GM18873 (cell line): ENCODE results near the gene CBY3.
A peak's percentile ranks its signal among the peaks of the same experiment; 100 is the strongest.
"Not testable (repeated sequence)": the region's sequence is repeated elsewhere in the genome, so short reads cannot be mapped to it uniquely, and the experiment has no call there.

ENCODE experiments used
- ATAC-seq: cut with Tn5 transposase; IDR thresholded peaks from one replicate; pipeline ENCODE4 v1.9.1; 2021; ENCODE audit warnings: mild to moderate bottlenecking, moderate library complexity, moderate number of reproducible peaks; ENCODE audit not compliant: unreplicated experiment, low FRiP score

CBY3 gene

GRCh38 chr5:179678223-179679013 lies 2.4 kb downstream of the CBY3 start:
- peak; percentile 86 for ATAC-seq

GRCh38 chr5:179668391-179668790 lies 12.4 kb downstream of the CBY3 start:
- no peak for ATAC-seq

- ATAC-seq = not testable (repeated sequence)
These were observed 19.2 kb downstream of the CBY3 start for GRCh38 chr5:179661647-179662046.

- ATAC-seq = peak; percentile 59
These were observed 22.5 kb downstream of the CBY3 start for GRCh38 chr5:179658179-179658856.

GRCh38 chr5:179657302-179658178 lies 23.3 kb downstream of the CBY3 start:
- ATAC-seq = peak; percentile 70

GRCh38 chr5:179653135-179653534 lies 27.7 kb downstream of the CBY3 start:
- not testable (repeated sequence) for ATAC-seq

GRCh38 chr5:179650245-179650644 lies 30.6 kb downstream of the CBY3 start:
- not testable (repeated sequence) for ATAC-seq

GRCh38 chr5:179649166-179649703 lies 31.6 kb downstream of the CBY3 start:
- ATAC-seq = not testable (repeated sequence)

- no peak for ATAC-seq
These were observed 32.4 kb downstream of the CBY3 start for GRCh38 chr5:179648410-179648809.

- ATAC-seq = not testable (repeated sequence)
These were observed 36.1 kb downstream of the CBY3 start for GRCh38 chr5:179644766-179645165.

- ATAC-seq = not testable (repeated sequence)
These were observed 37.5 kb downstream of the CBY3 start for GRCh38 chr5:179643141-179643920.

GRCh38 chr5:179642626-179643025 lies 38.2 kb downstream of the CBY3 start:
- not testable (repeated sequence) for ATAC-seq

- not testable (repeated sequence) for ATAC-seq
These were observed 39.1 kb downstream of the CBY3 start for GRCh38 chr5:179641745-179642144.

GRCh38 chr5:179639296-179639695 lies 41.5 kb downstream of the CBY3 start:
- not testable (repeated sequence) for ATAC-seq

GRCh38 chr5:179634370-179635172 lies 46.3 kb downstream of the CBY3 start:
- ATAC-seq = peak; percentile 71

GRCh38 chr5:179633501-179634369 lies 47.1 kb downstream of the CBY3 start:
- peak; percentile 9 for ATAC-seq
